ENCODE measurements around the gene PRSS21. TPM values are rescaled to one million over a fixed set of nuclear protein-coding genes. Genes with fewer than 3 reads are reported as not detected.

Gene PRSS21
- total RNA-seq, 1 experiment from 2014 or later: not detected

DNA sequence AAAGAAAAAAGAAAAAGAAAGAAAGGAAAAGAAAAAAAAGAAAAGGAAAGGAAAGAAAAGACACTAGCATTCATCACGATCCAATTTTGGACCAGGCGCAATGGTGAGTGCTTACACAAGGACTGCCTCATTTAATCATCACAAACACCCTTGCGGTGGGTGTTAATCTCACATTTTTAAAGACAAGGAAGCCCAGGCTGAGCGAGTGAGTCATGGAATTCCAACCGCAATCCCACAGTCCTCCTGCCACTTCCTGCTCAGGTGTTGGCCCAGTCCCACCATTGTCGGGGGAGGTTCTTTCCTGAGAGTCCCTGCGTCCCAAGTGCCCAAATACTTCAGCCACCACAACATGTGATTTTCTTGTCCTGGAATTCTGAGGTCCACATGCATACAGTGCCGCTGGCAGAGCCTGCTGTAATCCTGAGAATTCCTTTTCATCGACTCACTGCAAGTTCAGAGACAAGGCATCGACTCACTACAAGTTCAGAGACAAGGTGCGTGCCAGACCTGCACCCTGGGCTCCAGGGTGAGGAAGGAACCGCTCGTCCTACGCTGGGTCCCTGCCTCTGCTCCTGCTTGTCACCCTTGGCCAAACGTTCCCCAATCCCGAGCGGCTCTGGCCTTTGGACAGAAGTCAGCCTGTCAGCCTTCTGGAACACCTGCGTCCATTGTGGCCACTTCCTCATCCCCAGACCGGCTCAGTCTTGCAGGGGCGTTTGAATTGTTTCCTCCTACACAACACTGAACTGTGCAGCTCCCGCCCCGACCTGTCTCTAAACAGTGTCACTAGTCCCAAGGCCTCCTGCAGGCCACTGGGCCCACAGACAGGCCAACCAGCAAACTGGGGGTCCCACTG, 18.8 kb downstream of the PRSS21 start:
- in situ Hi-C loops (cut with HindIII; ENCODE audit: low sequenced_read_pairs): no loop called here
- no peak for DNase-seq (ENCODE audit: low spot score)

DNA sequence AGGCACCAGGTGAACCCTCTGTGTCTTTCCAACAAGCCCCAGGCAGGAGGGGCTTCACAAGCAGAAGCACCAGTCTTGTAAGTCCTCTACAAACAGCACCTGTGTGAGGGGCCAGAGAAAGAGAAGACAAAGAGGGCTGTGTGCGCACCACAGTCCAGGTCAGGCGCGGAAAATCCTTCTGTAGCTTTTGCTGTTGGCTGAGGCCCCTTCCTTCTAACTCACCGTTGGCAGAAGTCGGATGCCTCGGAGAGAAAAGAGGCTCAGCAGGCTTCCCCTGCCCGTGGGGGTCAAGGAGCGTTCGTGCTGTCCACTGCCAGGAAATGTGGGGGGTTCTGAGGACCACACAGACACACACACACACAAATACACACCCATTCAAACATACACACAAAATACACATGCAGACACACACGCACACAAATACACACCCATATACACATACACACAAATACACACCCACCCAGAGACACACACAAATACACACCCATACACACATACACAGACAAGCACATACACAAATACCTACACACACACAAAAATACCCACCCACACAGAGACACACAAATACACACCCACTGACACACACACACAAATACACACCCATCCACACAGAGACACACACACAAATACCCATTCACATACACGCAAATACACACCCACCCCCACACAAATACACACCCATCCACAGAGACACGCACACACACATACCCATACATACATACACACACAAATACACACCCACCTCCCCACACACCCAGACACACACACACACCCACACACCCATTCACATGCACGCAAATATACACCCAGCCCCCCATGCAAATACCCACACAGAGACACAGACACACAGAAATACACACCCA, 19.8 kb downstream of the PRSS21 start:
- in situ Hi-C loops (cut with HindIII; ENCODE audit: low sequenced_read_pairs): no loop called here
- no peak for DNase-seq (ENCODE audit: low spot score)

DNA sequence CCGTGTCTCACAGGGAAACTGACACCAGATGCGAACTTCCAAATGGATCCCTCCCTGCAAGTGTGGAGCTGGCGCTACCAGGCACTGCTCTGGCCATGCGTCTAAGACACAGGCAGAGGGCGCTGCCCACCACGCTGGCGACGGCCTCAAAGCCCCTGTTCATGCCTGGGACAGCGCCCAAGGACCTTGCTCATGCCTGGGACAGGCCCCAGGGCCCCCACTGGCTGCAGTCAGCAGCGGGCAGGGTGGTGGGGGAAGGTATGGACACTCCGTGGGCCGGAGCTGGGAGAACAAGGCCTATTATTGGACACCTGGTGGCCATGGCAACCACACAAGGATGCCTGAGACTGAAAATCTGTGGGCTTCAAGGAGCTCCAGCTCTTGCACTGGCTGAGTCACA, 21.9 kb downstream of the PRSS21 start:
- DNase-seq (ENCODE audit: low spot score): peak; percentile 74
- in situ Hi-C loops (cut with HindIII; ENCODE audit: low sequenced_read_pairs): no loop called here

DNA sequence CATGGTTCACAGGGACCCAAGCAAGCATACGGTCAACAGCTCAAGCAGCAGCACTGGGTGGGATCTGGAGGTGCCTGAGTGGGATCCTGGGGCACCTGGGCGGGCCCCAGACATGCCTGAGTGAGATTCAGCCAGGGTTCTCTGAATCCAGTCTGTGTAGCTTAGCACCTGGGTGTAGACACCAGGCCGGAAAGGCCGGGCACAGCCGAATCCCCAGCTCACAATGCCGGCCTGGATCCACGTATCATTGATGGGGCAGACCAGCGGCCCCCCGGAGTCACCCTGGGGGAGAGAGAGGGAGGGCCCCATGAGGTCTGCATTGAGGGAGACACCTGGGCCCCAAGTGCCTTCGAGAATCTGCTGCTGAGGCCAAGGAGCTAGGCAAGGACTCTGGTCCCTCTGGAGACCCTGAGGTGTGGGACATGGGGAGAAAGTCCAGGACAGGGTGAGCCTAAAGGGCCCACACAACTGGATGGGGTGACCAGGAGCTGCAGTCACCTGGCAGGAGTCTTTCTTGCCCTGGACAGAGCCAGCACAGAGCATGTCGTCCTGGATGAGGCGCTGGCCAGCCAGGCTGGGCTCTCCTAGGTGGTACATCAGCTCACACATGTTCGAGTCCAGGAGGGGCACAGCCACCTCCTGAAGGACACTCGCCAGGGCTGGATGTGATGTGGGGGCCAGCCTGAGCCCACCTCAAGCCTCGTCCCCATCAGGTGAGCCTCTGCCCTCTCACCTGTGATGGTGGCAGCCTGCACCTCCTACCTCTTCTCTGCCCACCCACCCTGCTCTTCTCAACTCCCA, 22.8 kb downstream of the PRSS21 start:
- in situ Hi-C loops (cut with HindIII; ENCODE audit: low sequenced_read_pairs): no loop called here
- DNase-seq (ENCODE audit: low spot score): no peak

DNA sequence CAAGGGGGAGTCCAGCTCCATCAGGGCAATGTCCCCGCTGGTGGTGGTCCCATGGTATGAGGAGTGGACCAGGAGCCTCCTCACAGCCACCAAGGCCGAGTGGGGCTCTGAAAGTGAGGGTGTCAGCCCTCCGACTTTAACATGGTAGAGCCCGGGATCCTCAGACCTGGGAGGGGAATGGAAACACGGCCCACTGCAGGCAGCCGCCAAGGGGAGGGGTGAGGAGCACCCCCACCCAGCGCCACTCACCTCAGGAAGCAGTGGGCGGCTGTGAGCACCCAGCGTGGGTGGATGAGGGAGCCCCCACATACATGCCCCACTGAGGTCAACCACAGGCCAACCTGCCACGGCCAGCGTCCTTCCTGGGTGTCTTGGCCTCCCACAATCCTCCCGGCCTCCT, 23.9 kb downstream of the PRSS21 start:
- no peak for DNase-seq (ENCODE audit: low spot score)

DNA sequence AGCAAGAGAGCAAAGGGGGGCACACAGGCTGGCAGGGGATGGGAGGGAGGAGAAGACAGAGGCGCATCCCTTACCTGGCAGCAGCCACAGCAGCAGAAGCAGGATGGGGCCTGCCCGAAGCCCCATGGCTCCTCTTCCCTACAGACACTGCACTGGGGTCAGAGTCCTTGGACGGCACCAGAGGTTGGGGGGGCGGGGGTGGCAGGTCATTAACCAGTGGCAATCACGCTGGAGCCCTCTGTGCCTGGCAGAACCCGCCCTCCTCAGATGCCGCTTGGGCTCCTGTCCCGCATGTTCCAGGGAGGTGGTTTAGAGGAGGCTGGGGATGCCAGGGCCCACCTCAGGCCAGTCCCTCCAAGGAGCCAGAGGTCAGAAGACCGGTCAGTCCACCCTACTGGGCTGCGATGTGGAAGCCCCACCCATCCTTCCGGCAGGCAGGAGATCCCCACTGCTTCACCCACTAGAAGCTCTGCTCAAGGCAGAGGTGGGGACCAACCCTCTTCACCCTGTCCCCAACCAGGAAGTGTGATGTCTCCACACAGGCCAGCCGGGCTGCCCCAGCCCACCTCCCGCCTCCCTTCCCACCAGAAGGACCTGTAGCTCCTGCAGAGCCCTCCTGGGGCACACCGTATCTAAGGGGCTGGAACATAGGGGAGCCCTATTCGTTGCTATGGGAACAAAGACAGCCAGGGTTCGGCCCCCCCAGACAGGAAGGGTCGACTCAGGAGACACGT, 24.7 kb downstream of the PRSS21 start:
- in situ Hi-C loops (cut with HindIII; ENCODE audit: low sequenced_read_pairs): no loop called here
- no peak for DNase-seq (ENCODE audit: low spot score)

More for the DNA sequence above, 23.9 kb downstream of the PRSS21 start:
- in situ Hi-C loops (cut with HindIII; ENCODE audit: low sequenced_read_pairs): no loop called here

DNA sequence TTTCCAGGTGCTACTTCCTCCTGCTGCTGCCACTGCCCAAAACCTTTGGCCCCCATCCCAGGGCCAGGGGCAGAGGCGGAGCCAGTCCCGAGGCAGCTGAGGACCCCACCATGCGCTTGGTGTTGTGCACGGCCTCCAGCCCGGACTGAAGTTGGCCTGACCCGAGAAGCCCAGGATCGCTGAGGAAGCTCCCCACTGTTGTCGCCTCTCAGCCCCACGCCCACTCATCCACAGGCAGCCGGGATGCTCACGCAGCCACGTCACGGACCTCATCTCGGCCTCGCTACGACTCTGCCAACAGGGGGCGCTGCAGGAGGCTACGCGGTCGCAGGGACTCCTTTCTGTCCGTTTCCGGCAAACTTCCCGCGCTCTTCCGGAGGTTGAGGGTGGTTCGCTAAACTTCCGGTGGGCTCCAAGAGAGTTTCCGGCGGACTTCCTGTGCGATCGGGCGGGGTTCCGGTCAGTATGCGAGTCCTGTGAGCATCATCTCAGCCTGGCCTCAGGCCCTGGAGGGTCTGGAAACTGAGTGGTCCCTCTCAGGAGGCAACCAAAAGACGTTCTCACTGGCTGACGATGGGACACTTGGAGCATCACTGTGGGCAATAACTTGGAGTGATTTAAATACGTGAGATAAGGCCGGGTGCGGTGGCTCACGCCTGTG, 25.4 kb downstream of the PRSS21 start:
- DNase-seq (ENCODE audit: low spot score): peak; percentile 63
- in situ Hi-C loops (cut with HindIII; ENCODE audit: low sequenced_read_pairs): no loop called here

DNA sequence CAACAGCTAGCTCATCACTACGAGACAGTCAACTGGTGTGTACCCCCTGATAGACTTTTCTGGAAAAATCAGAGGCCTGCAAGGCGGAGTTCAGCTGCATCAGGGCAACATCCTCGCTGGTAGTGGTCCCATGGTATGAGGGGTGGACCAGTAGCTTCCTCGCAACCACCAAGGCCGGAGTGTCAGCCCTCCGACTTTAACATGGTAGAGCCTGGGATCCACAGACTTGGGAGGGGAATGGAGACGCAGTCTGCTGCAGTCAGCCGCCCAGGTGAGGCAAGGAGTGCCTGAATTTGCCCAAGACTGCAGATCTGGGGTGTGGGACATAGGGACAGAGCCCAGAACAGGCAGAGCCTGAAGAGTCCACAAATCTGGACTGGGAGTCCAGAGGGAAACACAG, 26.5 kb downstream of the PRSS21 start:
- no peak for DNase-seq (ENCODE audit: low spot score)
- in situ Hi-C loops (cut with HindIII; ENCODE audit: low sequenced_read_pairs): no loop called here

DNA sequence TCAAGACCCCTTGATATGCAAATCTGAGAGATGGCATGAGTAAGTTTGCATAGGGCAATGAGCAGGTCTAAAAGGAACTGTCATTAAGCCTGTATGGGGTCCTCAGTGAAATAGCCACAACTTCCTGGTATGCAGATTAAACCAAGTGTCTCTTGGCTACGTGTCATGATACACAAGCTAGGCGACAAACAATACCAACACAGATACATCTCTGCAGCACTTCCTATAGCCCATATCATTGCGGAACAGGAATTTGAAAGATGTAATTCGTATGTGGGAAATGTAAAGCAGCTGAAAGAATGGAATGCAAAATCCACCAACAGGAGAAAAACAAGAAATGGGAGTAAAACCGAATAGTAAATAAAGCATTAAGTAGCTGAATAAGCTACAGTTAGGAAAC, 28.1 kb downstream of the PRSS21 start:
- no peak for DNase-seq (ENCODE audit: low spot score)
- in situ Hi-C loops (cut with HindIII; ENCODE audit: low sequenced_read_pairs): no loop called here

DNA sequence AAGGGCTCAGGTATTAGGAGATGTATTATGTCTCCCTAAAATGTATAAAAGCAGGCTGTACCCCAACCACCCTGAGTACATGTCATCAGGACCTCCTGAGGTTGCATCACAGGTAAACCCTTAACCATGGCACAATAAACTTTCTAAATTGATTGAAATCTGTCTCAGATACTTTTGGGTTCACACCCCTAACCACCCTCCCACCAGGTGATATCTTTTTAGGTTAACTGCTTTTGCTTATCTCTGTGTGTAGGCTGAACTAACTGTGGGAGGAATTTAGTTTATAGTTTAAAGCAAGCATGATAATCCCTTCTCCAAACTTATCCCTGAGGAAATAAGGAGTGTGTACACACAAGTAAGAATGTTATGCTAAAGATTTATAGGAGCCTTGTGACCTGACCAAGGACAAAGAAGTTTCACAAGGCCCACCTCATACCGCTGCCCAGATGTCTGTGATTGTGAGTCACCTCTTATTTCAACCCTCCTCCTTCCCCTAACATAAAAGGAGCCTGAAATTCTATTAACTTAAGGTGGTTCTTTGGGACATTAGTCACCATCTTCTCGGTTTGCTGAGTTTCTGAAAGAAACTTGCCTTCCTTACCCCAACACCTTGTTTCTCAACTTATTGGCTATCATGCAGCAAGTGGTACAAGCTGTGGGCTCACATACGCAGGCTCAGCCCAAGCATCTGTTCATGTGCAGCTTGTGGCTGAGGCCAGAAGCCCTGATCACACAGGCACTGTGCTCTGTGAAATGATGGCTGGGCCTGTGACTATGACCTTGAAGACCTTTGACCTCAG, 29.7 kb downstream of the PRSS21 start:
- DNase-seq (ENCODE audit: low spot score): no peak
- in situ Hi-C loops (cut with HindIII; ENCODE audit: low sequenced_read_pairs): no loop called here

DNA sequence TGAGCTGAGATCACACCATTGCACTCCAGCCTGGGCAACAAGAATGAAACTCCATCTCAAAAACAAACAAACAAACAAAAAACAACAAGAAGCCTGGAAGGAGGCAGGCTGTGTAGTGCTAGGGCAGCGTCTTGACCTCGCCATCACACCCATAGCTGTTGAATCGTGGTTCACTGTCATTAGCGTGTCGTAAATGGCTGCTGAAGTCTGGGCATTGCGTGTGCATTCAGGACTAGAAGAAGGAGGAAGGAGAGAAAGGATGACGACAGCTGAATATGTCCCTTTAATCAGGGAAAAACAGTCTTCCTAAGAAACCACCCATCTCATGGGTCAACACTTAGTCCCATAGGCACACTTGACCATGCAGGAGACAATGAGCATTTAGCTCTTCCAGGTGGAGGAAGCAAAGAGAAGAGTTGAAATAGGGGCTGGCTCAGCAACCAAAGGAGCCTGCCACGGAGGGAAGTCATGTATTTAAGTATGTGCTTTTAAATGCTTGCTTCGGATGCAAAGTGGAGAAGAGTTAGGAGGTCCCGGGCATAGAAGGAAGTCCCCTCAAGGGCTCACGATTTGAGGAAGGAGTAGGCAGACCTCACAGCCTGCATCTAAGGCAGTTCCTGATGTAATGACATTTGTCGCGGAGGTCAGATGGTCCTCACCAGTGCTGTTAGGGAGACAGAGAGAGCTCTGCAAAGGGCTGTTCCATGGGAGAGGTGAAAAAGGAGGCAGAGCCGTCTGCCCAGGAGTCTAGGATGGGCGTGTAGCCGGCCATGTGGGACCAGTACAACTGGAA, 32.1 kb downstream of the PRSS21 start:
- in situ Hi-C loops (cut with HindIII; ENCODE audit: low sequenced_read_pairs): no loop called here
- DNase-seq (ENCODE audit: low spot score): no peak

DNA sequence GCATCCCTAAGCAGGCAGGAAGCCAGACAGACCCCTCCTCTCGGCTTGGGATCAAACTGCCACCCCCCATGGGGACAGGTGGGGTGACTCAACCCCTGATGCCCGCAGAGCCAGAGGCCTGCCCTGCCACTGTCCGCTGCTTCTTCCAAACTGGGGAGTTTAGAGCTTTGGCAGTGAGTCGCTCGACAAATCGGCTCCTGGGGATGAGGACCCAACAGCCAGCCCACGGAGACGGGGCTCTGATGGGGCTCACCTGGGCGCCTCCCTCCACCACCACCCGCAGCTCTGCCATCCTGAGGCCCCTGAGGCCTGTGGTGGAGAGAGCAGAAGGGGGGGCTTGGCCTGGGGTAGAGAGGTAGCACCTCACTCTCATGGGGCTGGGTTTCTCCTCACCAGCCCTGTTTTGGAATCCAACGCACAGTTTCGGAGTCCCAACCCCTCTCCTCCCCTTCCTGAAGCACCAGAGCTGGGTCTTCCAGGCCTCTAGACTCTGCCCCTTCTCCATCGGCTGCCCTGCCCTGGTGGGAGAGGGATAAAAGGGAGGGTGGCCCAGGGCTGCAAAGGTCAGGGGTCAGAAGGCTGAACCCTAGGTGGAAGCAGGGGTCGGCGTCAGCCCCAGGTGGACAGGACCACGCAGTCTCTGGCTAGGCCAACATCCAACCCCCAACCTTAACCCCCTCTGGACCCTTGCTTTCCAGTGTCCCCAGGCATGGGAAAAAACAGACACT, 35.1 kb downstream of the PRSS21 start:
- in situ Hi-C loops (cut with HindIII; ENCODE audit: low sequenced_read_pairs): no loop called here
- no peak for DNase-seq (ENCODE audit: low spot score)

DNA sequence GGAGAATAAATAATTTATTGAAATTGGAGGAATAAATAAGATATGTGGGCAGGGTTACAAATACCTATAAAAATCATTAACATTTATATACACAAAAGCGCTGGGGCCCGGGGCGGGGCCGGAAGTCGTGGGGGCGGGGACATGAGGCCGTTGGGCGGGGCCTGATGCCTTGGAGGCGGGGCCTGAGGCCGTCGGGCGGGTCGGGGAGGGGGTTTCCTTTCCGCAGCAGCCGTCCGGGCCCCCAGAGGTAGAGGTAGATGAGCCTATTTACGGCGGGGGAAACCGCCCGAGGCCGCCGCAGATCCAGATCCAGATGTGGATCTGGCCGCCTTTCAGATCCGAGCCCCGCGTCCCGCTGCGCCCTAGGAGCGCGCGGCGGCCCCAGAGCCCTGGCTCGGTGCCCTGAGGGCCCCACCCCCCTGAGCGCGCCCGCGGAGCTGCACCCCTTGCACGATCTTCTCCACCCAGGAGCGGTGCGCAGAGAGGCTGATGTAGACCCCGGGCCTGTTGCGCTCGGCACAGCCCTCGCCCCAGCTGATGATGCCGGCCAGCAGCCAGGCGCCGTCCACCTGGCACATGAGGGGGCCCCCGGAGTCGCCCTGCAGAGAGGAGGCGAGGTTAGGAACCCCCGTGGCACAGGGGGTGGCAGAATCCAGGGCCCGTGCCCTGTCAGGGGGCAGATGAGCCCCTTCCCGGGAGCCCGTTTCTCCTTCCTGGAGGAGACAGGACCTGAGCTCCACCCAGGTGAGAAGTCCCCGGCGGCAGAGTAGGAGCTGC, 35.9 kb downstream of the PRSS21 start:
- DNase-seq (ENCODE audit: low spot score): no peak
- in situ Hi-C loops (cut with HindIII; ENCODE audit: low sequenced_read_pairs): no loop called here

DNA sequence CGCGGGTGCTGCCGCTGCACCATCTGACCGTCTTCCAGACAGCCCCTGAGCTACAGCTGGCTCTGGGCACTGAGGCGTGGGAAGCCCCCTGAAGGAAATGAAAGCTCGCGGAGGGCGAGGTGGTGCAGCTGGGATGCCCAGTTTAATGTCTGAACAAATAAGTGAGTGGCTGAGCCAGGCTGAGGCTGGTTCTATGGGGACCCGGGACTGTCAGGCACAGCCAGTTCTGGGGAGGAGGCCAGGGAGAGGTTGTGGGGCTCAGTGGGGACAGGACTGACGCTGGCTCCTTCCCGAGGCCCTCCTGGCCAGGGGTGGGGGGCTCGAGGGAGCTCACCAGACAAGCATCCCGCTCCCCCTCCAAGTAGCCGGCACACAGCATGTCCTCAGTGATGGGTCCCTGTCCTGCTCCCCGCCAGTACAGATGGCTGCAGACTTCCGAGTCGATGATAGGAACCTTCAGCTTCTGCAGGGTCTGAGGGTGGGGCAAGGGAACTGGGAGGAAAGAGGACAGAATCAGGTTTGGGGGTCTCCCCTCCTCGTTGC, 36.6 kb downstream of the PRSS21 start:
- DNase-seq (ENCODE audit: low spot score): no peak
- in situ Hi-C loops (cut with HindIII; ENCODE audit: low sequenced_read_pairs): no loop called here

DNA sequence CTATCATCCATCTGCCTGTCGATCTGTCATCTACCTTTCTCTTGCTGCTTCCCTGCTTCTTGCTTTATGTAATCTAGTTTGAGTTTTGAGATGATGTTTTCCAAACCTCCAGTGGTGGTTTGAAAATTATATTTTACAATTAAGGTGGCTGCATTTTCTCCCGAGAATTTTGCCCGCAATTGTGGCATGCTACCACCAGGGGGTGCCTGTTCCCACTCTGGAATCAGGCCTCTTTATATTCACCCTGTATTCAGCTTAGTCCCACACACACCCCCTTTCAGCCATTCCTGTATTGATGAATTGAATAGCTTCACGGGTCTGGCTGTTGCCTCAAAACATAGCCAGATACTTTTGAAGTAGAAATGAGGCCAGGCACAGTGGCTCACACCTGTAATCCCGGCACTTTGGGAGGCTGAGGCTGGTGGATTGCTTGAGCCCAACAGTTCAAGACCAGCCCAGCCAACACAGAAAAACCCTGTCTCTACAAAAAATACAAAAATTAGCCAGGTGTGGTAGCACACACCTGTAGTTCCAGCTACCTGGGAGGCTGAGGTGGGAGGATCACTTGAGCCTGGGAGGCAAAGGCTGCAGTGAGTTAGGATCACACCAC, 37.8 kb downstream of the PRSS21 start:
- in situ Hi-C loops (cut with HindIII; ENCODE audit: low sequenced_read_pairs): no loop called here
- DNase-seq (ENCODE audit: low spot score): no peak
